HG03354 (cell line): ENCODE results near the gene ATG4A.

Source experiments
- ATAC-seq: cut with Tn5 transposase; IDR thresholded peaks from one replicate; pipeline ENCODE4 v1.9.1; 2021; ENCODE audit warnings: mild to moderate bottlenecking; ENCODE audit not compliant: unreplicated experiment, poor library complexity, severe bottlenecking

ATG4A gene

DNA sequence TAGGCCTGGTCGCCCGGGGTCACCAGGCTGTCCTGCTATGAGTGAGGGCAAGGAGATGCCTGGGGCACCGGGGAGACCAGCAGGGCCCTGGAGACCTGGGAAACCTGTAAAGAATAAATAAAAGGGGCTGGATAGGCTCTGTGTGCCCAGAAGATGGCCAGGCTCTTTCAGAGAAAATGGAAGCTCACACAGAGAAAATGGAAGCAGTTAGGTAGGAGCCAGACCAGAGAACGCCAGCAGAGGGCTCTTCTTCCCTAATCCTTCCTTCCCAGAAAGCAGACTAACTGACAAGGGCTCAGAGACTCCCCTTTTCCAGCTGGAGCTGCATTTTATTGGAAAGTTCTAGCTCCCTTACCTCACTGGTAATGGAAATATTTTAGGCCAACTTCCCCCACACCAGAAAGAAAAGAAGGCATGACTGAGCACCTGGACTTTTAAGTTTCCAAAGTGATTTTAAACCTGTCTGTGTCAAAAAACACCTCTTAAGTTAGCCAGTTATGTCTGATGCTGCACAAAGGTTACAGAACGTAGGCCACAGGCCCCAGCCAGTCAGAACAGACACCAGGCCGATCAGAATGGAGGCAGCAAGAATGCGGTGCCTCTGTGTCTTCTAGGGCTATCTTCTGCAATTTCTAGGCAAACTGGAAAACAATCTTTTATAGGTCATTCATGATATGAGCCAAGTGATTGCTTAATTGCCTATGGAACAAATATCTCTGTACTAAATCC, 74.0 kb downstream of the ATG4A start:
- ATAC-seq: no peak

- ATAC-seq: no peak
Measured at GRCh38 chrX:108167211-108167872, 75.8 kb downstream of the ATG4A start.

- no peak for ATAC-seq
Measured at GRCh38 chrX:108168961-108169740, 77.6 kb downstream of the ATG4A start.

DNA sequence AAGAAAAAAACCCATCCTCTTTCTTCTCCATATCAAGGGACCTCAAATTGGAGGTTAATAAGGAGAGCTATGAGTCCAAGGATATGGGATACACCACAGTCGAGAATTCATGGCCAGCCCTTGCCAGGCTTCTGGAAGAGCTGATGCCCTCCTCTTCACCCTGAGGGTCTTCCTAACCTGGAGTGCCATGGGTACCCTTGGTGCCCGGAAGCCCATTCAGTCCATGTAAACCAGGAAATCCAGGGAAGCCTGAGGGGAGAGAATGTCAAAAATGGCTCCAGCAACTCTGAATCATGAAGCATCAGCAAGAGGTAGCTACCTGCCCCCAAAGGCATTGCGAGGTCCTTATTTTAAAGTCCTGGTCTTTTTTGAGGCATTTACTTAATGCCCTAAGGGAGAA, 78.2 kb downstream of the ATG4A start:
- no peak for ATAC-seq

DNA sequence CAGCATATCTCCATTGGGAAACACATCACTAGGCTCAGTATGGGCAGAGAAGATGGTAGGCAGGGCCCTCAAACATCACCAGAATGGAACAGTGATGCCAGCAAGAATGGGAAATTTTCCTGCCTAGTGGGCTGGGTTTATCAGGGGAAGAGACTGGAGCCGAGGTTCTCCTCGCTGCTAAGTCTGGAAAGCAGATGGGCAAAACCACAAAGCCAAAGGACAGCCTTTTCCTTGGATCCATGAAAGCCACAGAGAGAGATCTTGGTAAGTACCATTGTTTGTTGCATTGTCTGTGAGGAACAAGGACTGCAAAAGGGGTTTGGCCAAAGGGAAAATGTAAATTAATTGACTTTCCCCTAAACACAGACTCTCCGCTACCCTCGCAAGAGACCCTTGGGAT, 80.1 kb downstream of the ATG4A start:
- ATAC-seq: no peak

GRCh38 chrX:108173874-108174273, 82.3 kb downstream of the ATG4A start:
- no peak for ATAC-seq

DNA sequence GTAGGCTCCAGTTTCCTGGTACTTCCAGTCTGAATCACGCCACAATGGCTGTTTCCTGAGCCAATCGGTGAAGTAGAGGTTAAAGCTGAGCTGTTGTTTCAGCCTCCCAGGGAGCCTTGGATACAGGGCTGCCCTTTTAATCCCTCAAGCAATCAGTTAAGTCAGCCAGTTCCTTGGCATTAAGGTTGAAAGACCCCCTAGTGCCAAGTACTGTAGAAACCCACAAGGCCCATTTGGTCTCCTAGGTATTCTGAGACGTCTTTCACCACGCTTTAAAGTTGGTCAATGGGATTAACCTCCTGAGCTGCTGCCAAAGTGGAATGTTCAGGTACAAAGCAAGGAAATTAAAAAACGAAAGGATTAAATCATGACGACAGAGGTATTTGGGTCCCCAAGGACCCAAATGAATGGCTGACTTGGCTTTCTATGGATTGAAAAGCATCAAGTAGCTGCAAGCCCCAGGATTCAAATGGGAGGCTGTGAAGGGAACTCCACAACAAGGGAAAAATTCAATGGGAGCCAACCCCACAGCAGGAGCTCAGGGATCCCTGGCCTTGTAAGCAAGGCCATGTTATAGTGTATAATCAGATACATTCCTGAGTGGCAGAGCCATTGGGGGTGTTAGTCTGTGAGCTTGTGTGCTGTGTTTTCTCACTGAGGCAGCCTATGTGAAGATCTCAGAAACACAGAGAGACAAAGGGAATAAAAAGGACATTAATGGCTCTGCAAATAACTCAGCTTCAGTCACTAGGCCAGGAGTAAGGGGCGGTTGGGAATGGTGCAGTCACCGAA, 86.0 kb downstream of the ATG4A start:
- ATAC-seq: no peak

DNA sequence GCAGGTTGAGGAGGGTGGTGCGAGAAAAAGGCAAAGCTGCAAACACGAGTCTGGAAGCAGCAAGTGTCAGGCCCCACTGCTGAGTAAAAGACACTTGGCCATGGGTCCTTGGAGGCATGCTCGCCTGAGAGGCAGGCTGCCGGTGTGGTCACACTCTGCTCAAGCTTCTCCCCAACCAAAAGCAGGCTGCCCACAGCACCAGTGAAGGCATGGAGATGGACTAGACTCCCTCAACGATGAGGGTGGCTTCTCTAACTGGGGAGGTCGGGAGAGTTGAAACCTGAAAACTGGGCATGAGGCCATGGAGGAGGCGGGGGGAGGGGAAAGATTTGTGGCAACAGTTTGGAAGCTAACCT, 86.5 kb downstream of the ATG4A start:
- no peak for ATAC-seq

- ATAC-seq: no peak
Measured at GRCh38 chrX:108186811-108187210, 95.2 kb downstream of the ATG4A start.

GRCh38 chrX:108198420-108198819, 106.8 kb downstream of the ATG4A start:
- no peak for ATAC-seq

GRCh38 chrX:108199041-108199440, 107.5 kb downstream of the ATG4A start:
- ATAC-seq: no peak

GRCh38 chrX:108199691-108200090, 108.1 kb downstream of the ATG4A start:
- ATAC-seq: peak; percentile 78

GRCh38 chrX:108203540-108203939, 112.0 kb downstream of the ATG4A start:
- ATAC-seq: no peak
